ENCODE data around the gene CAMTA1.

Gene CAMTA1

DNA sequence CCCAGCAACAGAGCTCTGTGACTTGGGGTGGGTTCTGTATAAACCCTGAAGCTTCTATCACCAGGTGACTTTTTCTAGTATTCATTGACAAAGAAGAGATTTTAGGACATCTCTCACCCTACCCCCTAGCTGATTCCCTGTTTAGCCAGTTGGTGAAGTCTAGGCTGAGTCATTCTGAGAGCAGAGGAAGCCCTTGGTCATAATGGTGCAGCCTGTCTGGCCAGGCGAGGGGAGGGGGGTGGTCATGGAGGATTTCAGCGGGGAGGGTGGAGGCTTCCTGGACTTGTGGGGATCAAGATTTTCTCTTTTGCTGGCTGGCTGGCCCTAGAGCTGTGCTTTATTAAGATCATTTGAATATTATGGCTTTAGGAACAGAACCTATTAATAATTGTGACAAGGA is 262.6 kb downstream of the CAMTA1 start:
- H3K36me3 ChIP-seq (ENCODE audit: insufficient read depth, low read length) = no peaks in the 10 kb centered on the region
- H3K9me3 ChIP-seq (ENCODE audit: insufficient read depth, low read depth, low read length) = no peaks in the 10 kb centered on the region
- no peak overlapping the region for H3K27ac ChIP-seq (ENCODE audit: low read depth, low read length)
- H3K4me3 ChIP-seq (ENCODE audit: low read length) = no peak overlapping the region
- H3K27me3 ChIP-seq (ENCODE audit: insufficient read depth, low read length) = no peaks in the 10 kb centered on the region
- 82% methylated on average over 2 of the region's 2 CpGs for WGBS
- H3K9ac ChIP-seq (ENCODE audit: low read depth, low read length) = no peak overlapping the region
- H3K4me1 ChIP-seq (ENCODE audit: insufficient read depth, low read length) = peaks cover 8% of the 10 kb centered on the region

DNA sequence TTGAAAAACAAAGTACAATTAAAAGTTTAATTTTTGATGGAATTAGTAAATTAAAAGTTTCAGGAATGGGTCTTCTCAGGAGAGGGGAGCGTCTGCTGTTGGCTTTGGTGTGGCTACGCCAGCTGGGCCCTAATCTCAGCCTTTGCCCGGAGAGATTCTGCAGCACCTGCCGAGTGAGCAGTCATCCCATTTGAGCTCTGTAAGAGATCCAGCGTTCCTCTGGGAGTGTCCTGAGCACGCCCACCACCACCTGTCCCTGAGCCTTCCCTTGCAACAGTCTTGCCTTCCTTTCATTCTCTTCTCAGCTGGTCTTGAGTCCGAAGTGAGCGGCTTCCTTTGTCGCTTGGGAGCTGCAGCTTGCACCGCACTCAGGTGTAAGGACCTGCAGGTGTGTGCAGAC is 263.1 kb downstream of the CAMTA1 start:
- H3K27me3 ChIP-seq (ENCODE audit: insufficient read depth, low read length) = no peaks in the 10 kb centered on the region
- H3K36me3 ChIP-seq (ENCODE audit: insufficient read depth, low read length) = no peaks in the 10 kb centered on the region
- WGBS = 90% methylated on average over 10 of the region's 10 CpGs

GRCh38 chr1:7049913-7050625 is 264.8 kb downstream of the CAMTA1 start:
- H3K9me3 ChIP-seq (ENCODE audit: insufficient read depth, low read depth, low read length) = no peaks in the 10 kb centered on the region
- no peak overlapping the region for H3K9ac ChIP-seq (ENCODE audit: low read depth, low read length)

More for the DNA sequence above, 263.1 kb downstream of the CAMTA1 start:
- Histone ChIP-seq H3K9ac (ENCODE audit: low read depth, low read length) (no peak overlapping the region), H3K27ac (ENCODE audit: low read depth, low read length) (no peak overlapping the region), H3K4me3 (ENCODE audit: low read length) (no peak overlapping the region), H3K9me3 (ENCODE audit: insufficient read depth, low read depth, low read length) (no peaks in the 10 kb centered on the region), H3K4me1 (ENCODE audit: insufficient read depth, low read length) (peaks cover 4% of the 10 kb centered on the region)

GRCh38 chr1:7050751-7051665 is 265.8 kb downstream of the CAMTA1 start:
- Histone ChIP-seq H3K36me3 (ENCODE audit: insufficient read depth, low read length) (no peaks in the 10 kb centered on the region), H3K27me3 (ENCODE audit: insufficient read depth, low read length) (no peaks in the 10 kb centered on the region), H3K4me3 (ENCODE audit: low read length) (no peak overlapping the region), H3K9ac (ENCODE audit: low read depth, low read length) (no peak overlapping the region), H3K4me1 (ENCODE audit: insufficient read depth, low read length) (no peaks in the 10 kb centered on the region), H3K9me3 (ENCODE audit: insufficient read depth, low read depth, low read length) (no peaks in the 10 kb centered on the region), H3K27ac (ENCODE audit: low read depth, low read length) (no peak overlapping the region)
- WGBS = 92% methylated on average over 32 of the region's 32 CpGs

More at GRCh38 chr1:7049913-7050625, 264.8 kb downstream of the CAMTA1 start:
- Histone ChIP-seq H3K36me3 (ENCODE audit: insufficient read depth, low read length) (no peaks in the 10 kb centered on the region), H3K27ac (ENCODE audit: low read depth, low read length) (no peak overlapping the region), H3K4me1 (ENCODE audit: insufficient read depth, low read length) (no peaks in the 10 kb centered on the region), H3K4me3 (ENCODE audit: low read length) (no peak overlapping the region), H3K27me3 (ENCODE audit: insufficient read depth, low read length) (no peaks in the 10 kb centered on the region)
- WGBS = 87% methylated on average over 25 of the region's 25 CpGs

GRCh38 chr1:7052701-7053100 is 267.4 kb downstream of the CAMTA1 start:
- Histone ChIP-seq H3K9ac (ENCODE audit: low read depth, low read length) (no peak overlapping the region; the same call in 1 of the 2 replicates), H3K9me3 (ENCODE audit: insufficient read depth, low read depth, low read length) (no peaks in the 10 kb centered on the region), H3K27ac (ENCODE audit: low read depth, low read length) (no peak overlapping the region), H3K27me3 (ENCODE audit: insufficient read depth, low read length) (no peaks in the 10 kb centered on the region), H3K4me3 (ENCODE audit: low read length) (no peak overlapping the region), H3K36me3 (ENCODE audit: insufficient read depth, low read length) (no peaks in the 10 kb centered on the region), H3K4me1 (ENCODE audit: insufficient read depth, low read length) (no peaks in the 10 kb centered on the region)
- WGBS = 93% methylated on average over 13 of the region's 13 CpGs

DNA sequence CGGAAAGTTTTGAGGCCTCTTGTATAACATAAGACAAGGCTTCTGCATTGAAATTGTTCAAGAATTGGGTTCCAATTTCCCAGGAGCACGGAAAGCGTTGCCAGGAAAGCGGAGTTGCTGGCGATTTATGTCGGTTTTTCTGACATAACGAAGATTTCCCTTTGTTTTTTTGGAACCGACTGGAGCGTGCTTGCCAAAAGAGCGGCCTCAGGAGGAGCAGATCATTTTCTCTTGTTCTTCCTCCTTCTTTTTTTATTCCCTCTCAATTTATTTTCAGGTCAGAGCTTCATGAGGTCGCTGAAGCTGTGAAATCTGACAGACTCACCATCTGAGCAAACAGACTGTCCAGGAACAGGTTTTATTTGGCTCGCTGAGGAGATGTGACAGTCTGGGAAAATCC is 275.5 kb downstream of the CAMTA1 start:
- Histone ChIP-seq H3K27me3 (ENCODE audit: insufficient read depth, low read length) (no peaks in the 10 kb centered on the region), H3K9me3 (ENCODE audit: insufficient read depth, low read depth, low read length) (no peaks in the 10 kb centered on the region), H3K4me1 (ENCODE audit: insufficient read depth, low read length) (no peaks in the 10 kb centered on the region), H3K9ac (ENCODE audit: low read depth, low read length) (no peak overlapping the region), H3K4me3 (ENCODE audit: low read length) (no peak overlapping the region), H3K36me3 (ENCODE audit: insufficient read depth, low read length) (no peaks in the 10 kb centered on the region), H3K27ac (ENCODE audit: low read depth, low read length) (no peak overlapping the region)
- WGBS = 95% methylated on average over 12 of the region's 12 CpGs

- Histone ChIP-seq H3K9ac (ENCODE audit: low read depth, low read length) (no peak overlapping the region), H3K27ac (ENCODE audit: low read depth, low read length) (no peak overlapping the region), H3K27me3 (ENCODE audit: insufficient read depth, low read length) (no peaks in the 10 kb centered on the region), H3K9me3 (ENCODE audit: insufficient read depth, low read depth, low read length) (no peaks in the 10 kb centered on the region), H3K4me3 (ENCODE audit: low read length) (no peak overlapping the region), H3K36me3 (ENCODE audit: insufficient read depth, low read length) (no peaks in the 10 kb centered on the region), H3K4me1 (ENCODE audit: insufficient read depth, low read length) (no peaks in the 10 kb centered on the region)
- WGBS = 93% methylated on average over 32 of the region's 32 CpGs
Measured at GRCh38 chr1:7062346-7063061, 277.2 kb downstream of the CAMTA1 start.

- Histone ChIP-seq H3K4me1 (ENCODE audit: insufficient read depth, low read length) (no peaks in the 10 kb centered on the region), H3K4me3 (ENCODE audit: low read length) (no peak overlapping the region), H3K9ac (ENCODE audit: low read depth, low read length) (no peak overlapping the region), H3K27me3 (ENCODE audit: insufficient read depth, low read length) (no peaks in the 10 kb centered on the region), H3K36me3 (ENCODE audit: insufficient read depth, low read length) (no peaks in the 10 kb centered on the region), H3K27ac (ENCODE audit: low read depth, low read length) (no peak overlapping the region), H3K9me3 (ENCODE audit: insufficient read depth, low read depth, low read length) (no peaks in the 10 kb centered on the region)
- WGBS = 100% methylated on average over 1 of the region's 1 CpG
Measured at GRCh38 chr1:7063981-7064380, 278.7 kb downstream of the CAMTA1 start.

GRCh38 chr1:7068552-7068951 is 283.3 kb downstream of the CAMTA1 start:
- Histone ChIP-seq H3K9me3 (ENCODE audit: insufficient read depth, low read depth, low read length) (no peaks in the 10 kb centered on the region), H3K4me3 (ENCODE audit: low read length) (no peak overlapping the region), H3K27ac (ENCODE audit: low read depth, low read length) (no peak overlapping the region), H3K27me3 (ENCODE audit: insufficient read depth, low read length) (0 out of 2 replicates have a peak, but pooled peaks cover 10% of the 10 kb centered on the region), H3K36me3 (ENCODE audit: insufficient read depth, low read length) (no peaks in the 10 kb centered on the region), H3K4me1 (ENCODE audit: insufficient read depth, low read length) (0 out of 2 replicates have a peak, but pooled peaks cover 3% of the 10 kb centered on the region), H3K9ac (ENCODE audit: low read depth, low read length) (no peak overlapping the region)
- WGBS = 87% methylated on average over 5 of the region's 5 CpGs

- H3K4me3 ChIP-seq (ENCODE audit: low read length) = peak overlapping the region; percentile 53
- 0 out of 2 replicates have a peak, but pooled peaks cover 10% of the 10 kb centered on the region for H3K27me3 ChIP-seq (ENCODE audit: insufficient read depth, low read length)
- no peak overlapping the region for H3K27ac ChIP-seq (ENCODE audit: low read depth, low read length)
- no peaks in the 10 kb centered on the region for H3K9me3 ChIP-seq (ENCODE audit: insufficient read depth, low read depth, low read length)
- WGBS = 8% methylated on average over 23 of the region's 23 CpGs
- H3K4me1 ChIP-seq (ENCODE audit: insufficient read depth, low read length) = 0 out of 2 replicates have a peak, but pooled peaks cover 3% of the 10 kb centered on the region
- no peaks in the 10 kb centered on the region for H3K36me3 ChIP-seq (ENCODE audit: insufficient read depth, low read length)
- 0 out of 2 replicates have a peak overlapping the region, but pooled peaks have one; percentile 22 for H3K9ac ChIP-seq (ENCODE audit: low read depth, low read length)
Measured at GRCh38 chr1:7069931-7070330, 284.7 kb downstream of the CAMTA1 start.
